ENCODE data around the gene BGLAP.

GRCh38 chr1:156257711-156258110 lies 15.7 kb downstream of the BGLAP start:
- TF ChIP-seq CTCF (IDR thresholded peaks at IDR 0.05; ENCODE audit: extremely low read depth in 1 of 2, insufficient read depth in 1 of 2, low read depth in 1 of 2, low read length in 2 of 2) (no peak), EZH2 (IDR thresholded peaks at IDR 0.05; ENCODE audit: borderline replicate concordance, low read depth, low read length, severe bottlenecking) (no peak), POLR2A (IDR thresholded peaks at IDR 0.05; ENCODE audit: low read depth, low read length) (no peak), POLR2AphosphoS5 (IDR thresholded peaks at IDR 0.05; ENCODE audit: insufficient read depth, low read depth, low read length) (no peak), MAX (IDR thresholded peaks at IDR 0.05; ENCODE audit: insufficient read depth, insufficient read length) (no peak), MYC (IDR thresholded peaks at IDR 0.05; ENCODE audit: low read depth, low read length) (no peak), JUN (IDR thresholded peaks at IDR 0.05; ENCODE audit: borderline replicate concordance, insufficient read depth, insufficient read length, low read depth) (no peak)
